ENCODE measurements around the gene INTS3.
"Not testable (repeated sequence)": the region's sequence is repeated elsewhere in the genome, so short reads cannot be mapped to it uniquely, and the experiment has no call there.

The INTS3 gene

GRCh38 chr1:153760440-153760839, 32.6 kb downstream of the INTS3 start:
- DNase-seq: peak; percentile 39

DNA sequence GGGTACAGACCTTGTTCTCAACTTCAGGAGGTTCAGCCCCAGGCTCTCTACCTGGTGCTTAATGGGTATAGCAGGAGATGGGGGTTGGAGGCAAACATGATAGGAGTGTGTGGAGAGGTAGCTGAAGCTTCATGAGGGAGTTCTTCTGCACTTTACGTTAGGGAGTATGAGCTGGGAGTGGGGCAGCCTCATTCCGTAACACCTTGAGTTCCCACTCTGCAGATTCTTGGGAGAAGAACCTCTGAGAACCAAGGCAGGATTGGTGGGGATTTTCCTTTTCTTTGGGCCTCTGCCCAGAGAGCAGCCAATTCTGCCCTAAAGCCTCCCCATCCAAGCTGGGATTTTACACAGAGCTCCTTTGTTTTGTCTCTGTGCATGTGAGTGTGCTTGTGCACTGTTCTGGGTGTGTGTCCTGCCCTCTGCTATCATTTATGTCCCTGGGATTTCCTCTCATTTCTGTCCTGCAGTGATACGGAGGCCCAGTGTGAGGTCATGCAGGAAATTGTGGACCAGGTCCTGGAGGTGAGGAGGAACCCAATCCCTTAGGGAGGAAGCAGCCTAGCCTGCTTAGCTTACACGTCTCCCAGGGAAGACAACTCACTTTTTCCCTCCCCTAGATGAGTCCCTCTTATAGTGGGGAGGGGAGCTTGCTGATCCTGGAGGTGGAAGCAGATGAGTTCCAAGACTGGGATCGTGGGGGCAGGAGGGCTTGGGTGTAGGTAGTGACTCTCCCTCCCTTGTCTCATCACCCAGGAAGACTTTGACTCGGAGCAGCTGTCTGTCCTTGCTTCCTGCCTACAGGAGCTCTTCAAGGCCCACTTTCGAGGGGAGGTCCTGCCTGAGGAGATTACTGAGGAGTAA, 35.7 kb downstream of the INTS3 start:
- no peak for DNase-seq

- no peak for DNase-seq
Observed at GRCh38 chr1:153764310-153764709, 36.5 kb downstream of the INTS3 start.

GRCh38 chr1:153766663-153767062, 38.8 kb downstream of the INTS3 start:
- not testable (repeated sequence) for DNase-seq

DNA sequence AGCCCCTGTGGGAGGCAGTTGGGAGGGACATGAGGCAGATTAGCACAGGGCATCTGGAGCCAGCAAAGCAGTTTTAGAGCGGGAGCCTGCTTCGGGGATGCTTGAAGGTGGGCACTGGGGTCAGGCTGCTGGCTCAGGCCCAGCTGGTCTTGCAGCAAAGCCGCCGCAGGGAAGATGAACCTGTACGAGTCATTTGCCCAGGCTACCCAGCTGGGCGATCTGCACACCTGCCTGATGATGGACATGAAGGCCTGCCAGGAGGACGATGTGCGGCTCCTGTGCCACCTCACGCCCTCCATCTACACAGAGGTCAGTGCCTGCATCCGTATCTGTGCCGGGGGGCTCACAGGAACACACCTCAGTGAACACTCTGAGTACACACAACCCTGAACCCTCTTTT, 39.7 kb downstream of the INTS3 start:
- DNase-seq: no peak

DNA sequence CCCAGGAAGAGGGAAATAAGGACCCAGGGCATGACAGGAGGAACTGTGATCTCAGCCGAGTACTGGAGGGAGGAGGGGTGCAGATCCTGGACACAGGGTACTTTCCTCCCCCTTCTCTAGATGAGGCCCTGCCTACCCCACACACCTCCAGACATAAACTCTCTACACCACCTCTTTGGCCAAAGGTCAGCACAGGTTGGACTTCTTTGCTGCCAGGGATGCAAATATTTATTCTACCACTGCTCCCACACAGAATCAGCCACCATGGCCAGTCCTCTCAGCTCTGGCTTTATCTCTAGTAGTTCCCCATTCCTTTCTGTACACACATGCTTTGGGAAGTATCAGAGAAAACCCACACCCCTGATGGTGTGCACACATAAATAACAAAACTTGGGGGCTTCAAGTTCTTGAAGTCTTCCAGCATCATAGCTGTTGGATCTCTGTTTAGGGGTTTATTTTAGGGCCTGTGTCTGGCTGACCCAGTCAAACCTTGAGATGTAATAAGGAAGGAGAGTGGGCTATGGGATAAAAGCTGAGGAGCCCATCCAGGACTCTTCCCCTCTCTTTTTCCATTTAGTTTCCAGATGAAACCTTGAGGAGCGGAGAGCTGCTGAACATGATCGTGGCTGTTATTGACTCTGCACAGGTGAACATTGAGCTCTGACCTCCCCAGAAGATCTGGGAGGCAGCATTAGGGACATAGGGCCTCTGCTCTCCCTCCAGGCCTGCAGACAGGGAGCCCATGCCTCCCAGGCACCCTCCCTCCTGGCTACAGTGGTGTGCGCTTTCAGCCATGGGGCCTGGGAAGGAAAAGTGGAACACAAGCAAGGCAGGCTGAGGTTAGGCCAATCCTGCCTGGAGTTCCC, 40.7 kb downstream of the INTS3 start:
- no peak for DNase-seq

GRCh38 chr1:153769221-153769620, 41.4 kb downstream of the INTS3 start:
- DNase-seq: no peak

GRCh38 chr1:153770797-153771196, 42.9 kb downstream of the INTS3 start:
- no peak for DNase-seq

DNA sequence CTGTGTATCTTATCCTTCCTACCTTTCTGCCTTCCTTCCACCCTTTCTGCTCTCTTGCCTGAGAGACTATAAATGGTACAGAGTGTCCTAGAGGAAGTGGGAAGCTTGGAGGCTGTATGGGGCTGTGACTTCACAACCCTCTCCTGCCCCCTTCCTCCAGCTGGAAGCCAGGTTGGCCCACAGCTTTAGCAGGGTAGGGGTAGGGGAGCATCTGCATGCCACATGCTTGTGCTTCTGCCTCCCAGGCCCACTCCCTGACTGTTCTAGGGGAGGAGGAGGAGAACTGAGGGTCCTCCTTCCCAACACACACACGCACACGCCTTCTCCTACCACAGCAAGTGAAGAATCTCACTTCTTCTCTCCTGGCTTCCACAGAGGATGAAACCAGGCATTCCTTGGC, 43.4 kb downstream of the INTS3 start:
- no peak for DNase-seq

- no peak for DNase-seq
Observed at GRCh38 chr1:153771841-153772593, 44.2 kb downstream of the INTS3 start.

DNA sequence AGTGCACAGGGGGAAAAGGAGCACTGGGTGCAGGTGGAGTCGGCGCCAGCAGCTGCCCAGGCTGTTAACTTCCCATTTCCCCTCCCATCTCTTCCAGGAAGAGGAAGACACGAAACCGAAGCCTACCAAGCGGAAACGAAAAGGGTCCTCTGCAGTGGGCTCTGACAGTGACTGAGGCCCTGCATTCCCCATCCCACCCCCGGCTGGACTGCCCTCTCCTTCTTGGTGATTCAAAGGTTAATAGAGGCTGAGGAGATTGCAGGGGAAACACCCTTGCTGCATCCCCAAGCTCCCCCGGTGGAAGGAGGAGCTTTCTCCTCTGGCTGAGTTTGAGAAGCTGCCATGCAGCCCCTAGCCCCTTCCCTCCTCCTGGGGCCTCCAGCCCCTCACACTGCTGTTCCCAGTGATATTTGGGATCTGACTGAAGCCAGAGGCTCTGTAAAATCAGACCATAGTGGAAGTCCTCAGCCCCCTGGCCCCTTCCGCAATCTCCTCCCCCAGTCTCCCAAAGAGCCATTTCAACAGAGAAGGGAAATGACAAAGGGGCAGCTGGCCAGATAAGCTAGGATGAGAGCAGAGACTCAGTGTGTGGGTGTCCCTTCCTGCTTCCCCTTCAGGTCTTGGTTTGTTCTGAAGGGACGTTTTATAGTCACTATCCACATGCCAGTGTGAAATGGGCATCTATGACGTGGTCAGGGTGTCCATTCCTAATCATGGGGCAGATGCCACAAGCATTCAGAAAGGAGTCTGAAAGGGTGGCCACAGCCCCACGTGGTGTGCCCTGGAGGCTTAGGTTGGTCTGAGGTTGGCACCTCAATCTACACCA, 45.5 kb downstream of the INTS3 start:
- DNase-seq: no peak

GRCh38 chr1:153774026-153774595, 46.3 kb downstream of the INTS3 start:
- no peak for DNase-seq

- DNase-seq: no peak
Observed at GRCh38 chr1:153774780-153775457, 47.1 kb downstream of the INTS3 start, which contains the start of gene SLC27A3. Gene SLC27A3 (plus strand): TSS chr1:153775407. CDS start chr1:153775498, 91 bp downstream.

- peak; percentile 55 for DNase-seq
Observed at GRCh38 chr1:153775458-153776327, 47.8 kb downstream of the INTS3 start.

- no peak for DNase-seq
Observed at GRCh38 chr1:153776352-153776751, 48.5 kb downstream of the INTS3 start.

DNA sequence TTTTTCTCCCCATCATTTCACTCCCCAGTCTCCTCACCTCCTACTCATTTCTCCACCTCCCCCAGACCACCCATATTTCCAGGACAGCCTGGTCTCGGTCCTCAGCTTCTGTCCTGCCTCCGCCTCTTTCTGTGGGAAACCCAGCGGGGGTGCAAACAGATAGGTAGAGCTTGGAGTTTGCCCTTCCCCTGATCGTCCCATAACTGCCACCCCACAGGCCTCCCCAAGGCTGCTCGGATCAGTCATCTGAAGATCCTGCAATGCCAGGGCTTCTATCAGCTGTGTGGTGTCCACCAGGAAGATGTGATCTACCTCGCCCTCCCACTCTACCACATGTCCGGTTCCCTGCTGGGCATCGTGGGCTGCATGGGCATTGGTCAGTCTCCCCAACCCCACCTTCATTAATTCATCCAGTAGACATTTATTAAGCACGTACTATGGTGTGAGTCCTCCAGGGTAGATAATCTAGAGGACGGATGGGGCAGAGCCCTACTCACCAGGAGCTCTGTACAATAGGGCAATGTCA, 49.1 kb downstream of the INTS3 start:
- no peak for DNase-seq

DNA sequence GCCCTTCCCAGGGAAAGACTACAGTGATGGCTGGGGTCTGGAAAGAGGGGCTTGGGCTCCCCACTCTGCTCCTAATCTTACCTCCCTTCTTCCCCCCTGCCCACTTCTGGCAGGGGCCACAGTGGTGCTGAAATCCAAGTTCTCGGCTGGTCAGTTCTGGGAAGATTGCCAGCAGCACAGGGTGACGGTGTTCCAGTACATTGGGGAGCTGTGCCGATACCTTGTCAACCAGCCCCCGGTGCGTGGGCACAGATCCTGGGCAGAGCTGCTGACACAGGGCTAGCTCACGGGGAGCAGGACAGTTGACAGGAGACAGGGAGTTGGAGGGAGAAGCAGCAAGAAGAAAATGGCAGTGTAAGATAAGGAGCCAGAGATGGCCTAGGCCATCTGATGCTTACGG, 49.8 kb downstream of the INTS3 start:
- no peak for DNase-seq

DNA sequence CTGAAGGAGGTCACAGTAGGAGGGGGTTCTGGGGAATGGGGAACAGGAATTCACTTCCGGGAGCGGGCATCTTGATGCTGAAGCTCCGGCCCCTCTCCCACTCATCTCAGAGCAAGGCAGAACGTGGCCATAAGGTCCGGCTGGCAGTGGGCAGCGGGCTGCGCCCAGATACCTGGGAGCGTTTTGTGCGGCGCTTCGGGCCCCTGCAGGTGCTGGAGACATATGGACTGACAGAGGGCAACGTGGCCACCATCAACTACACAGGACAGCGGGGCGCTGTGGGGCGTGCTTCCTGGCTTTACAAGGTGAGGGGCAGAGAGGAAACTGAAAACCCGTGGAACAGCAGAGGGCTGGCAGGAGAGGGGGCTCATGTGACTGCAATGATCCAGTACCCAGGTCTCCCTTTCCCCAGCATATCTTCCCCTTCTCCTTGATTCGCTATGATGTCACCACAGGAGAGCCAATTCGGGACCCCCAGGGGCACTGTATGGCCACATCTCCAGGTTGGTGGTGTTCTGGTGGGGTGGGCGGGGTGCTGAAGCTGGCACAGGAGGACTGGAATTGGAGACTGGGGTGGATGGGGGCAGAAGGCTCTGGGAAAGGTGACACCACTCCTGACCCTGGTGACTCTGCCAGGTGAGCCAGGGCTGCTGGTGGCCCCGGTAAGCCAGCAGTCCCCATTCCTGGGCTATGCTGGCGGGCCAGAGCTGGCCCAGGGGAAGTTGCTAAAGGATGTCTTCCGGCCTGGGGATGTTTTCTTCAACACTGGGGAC, 50.4 kb downstream of the INTS3 start:
- no peak for DNase-seq

Measured in NCI-H226 (cell line).